Upper lobe of left lung (tissue), 6 donors: ENCODE measurements around the gene RPS29. TPM values are rescaled to one million over a fixed set of nuclear protein-coding genes. Genes with fewer than 3 reads are reported as not detected.

Source experiments
- ATAC-seq, 2 donors: fragments of 200-7000 bp; cut with Tn5 transposase; one replicate each; pipeline ENCODE4 v1.9.1; 2022; ENCODE audit warnings: mild to moderate bottlenecking in 2 of 2, moderate library complexity in 2 of 2; ENCODE audit not compliant: low FRiP score in 2 of 2
- DNase-seq, 2 donors: peaks; one replicate each; pipeline ENCODE4 v3.0.0-alpha.2; 2019 to 2020
- H3K27ac ChIP-seq, 4 donors: fragments of 200-600 bp; sonication (generic); one replicate each; pipeline ENCODE4 v1.5.1; 2016 to 2019
- H3K27me3 ChIP-seq, 4 donors: fragments of 200-600 bp; sonication (generic); one replicate each; pipeline ENCODE4 v1.5.1; 2017 to 2019
- H3K36me3 ChIP-seq, 4 donors: fragments of 200-600 bp; sonication (generic); one replicate each; pipeline ENCODE4 v1.5.1; 2016 to 2019
- H3K4me1 ChIP-seq, 4 donors: fragments of 200-600 bp; sonication (generic); one replicate each; pipeline ENCODE4 v1.5.1; 2018 to 2019
- H3K4me3 ChIP-seq, 4 donors: fragments of 200-600 bp; sonication (generic); one replicate each; pipeline ENCODE4 v1.5.1; 2017 to 2019; ENCODE audit warnings: mild to moderate bottlenecking in 2 of 4, moderate library complexity in 1 of 4
- H3K9me3 ChIP-seq, 4 donors: fragments of 200-600 bp; sonication (generic); one replicate each; pipeline ENCODE4 v1.5.1; 2018 to 2019
- CTCF ChIP-seq, 6 experiments: fragments of 450-650 bp in 4 of 6; fragments of 200-600 bp in 2 of 6; sonication (generic) in 2 of 6; IDR thresholded peaks; one replicate each; pipeline ENCODE4 v1.5.1; 2016 to 2019; ENCODE audit warnings: antibody characterized with exemption in 6 of 6
- EP300 ChIP-seq, 4 donors: sonication (generic); formaldehyde crosslinking; IDR thresholded peaks; one replicate each; pipeline ENCODE4 v1.5.1; 2017; ENCODE audit warnings: antibody characterized with exemption in 4 of 4, control low read depth in 2 of 4
- POLR2A ChIP-seq, 4 donors: fragments of 450-650 bp; IDR thresholded peaks; one replicate each; pipeline ENCODE4 v1.5.1; 2016 to 2017; ENCODE audit warnings: antibody characterized with exemption in 4 of 4, mild to moderate bottlenecking in 2 of 4
- POLR2AphosphoS5 ChIP-seq, 2 donors: sonication (generic); formaldehyde crosslinking; IDR thresholded peaks; one replicate each; pipeline ENCODE4 v1.5.1; 2017; ENCODE audit warnings: antibody characterized with exemption in 2 of 2
- WGBS, 2 donors: methylation state at CpG; one replicate each; pipeline ENCODE4 v1.1.5; 2017 to 2018; 5-methylcytosine and 5-hydroxymethylcytosine counted together
- total RNA-seq, 6 donors: library from RNA; depleted of rRNA in 4 of 6; stranded (reverse); fragments of >200 nt in 4 of 6; gene quantifications; one replicate each; pipeline versions ENCODE4 v1.1.0 to v1.2.1, GENCODE V29; 2016 to 2021
- donor health status: DM: no; HTN: no; CAD: no; lungs with moderate emphysema.
- donor health status: DM: no; HTN: yes; CAD: no; lungs with severe emphysema.

RPS29 gene
- total RNA-seq, 6 donors from 2014 or later = 308 to 5,471 (median 1,242) TPM

GRCh38 chr14:49546766-49547165 is 39.4 kb downstream of the RPS29 start:
- Histone ChIP-seq H3K9me3 (no peaks in the 10 kb centered on the region), H3K27me3 (no peaks in the 10 kb centered on the region), H3K4me1 (no peaks in the 10 kb centered on the region), H3K27ac (no peak overlapping the region), H3K36me3 (no peaks in the 10 kb centered on the region), H3K4me3 (no peak overlapping the region)
- ATAC-seq (no peak), DNase-seq (no peak)
- TF ChIP-seq EP300 (IDR thresholded peaks at IDR 0.05) = no peak
- TF ChIP-seq POLR2A (IDR thresholded peaks at IDR 0.05) = no peak
- TF ChIP-seq CTCF (IDR thresholded peaks at IDR 0.05) = no peak
- no peak for TF ChIP-seq POLR2AphosphoS5 (IDR thresholded peaks at IDR 0.05)
- 61 to 67% methylated on average over 1 of the region's 1 CpG for WGBS, 2 donors

DNA sequence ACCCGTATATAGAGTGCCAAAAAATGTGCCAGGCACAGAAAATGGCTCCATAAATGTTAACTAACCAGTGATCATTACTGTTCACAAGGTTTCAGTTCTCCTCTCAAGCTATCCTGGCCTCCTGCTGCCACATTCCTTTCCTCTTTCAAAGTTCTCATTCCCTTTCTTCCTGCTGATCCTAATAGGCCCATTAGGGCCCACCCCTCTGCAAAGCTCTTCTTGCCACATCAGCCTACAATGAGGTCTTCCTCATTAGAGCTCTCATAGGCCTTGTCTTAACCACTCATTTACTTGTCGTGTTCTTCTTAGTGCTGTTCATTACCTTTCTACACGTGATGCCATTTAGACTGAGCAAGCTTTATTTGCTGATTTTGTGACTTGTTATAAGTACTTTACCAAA is 40.5 kb downstream of the RPS29 start:
- no peak overlapping the region for H3K4me3 ChIP-seq
- WGBS, 2 donors = 78 to 80% methylated on average over 3 of the region's 3 CpGs
- H3K27me3 ChIP-seq = no peaks in the 10 kb centered on the region

DNA sequence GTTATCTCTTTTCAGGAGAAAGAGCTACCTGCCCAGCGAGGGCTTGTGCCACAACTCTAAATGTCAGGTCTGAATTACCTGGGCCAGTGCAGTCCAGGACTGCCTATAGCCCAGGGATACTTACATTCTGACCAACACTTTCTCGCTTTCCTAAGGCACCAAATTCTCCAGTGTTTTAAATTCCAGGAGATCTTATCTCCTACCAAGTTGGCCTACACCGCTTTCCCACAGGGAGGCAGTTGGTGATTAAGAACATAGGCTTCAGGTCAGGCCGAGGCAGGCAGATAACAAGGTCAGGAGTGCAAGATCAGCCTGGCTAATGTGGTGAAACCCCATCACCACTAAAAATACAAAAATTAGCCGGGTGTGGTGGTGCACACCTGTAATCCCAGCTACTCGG is 41.1 kb downstream of the RPS29 start:
- no peaks in the 10 kb centered on the region for H3K4me1 ChIP-seq
- no peak for ATAC-seq
- peaks cover 0 to 4% (median 0%) of the 10 kb centered on the region in 4 donors for H3K9me3 ChIP-seq
- no peak for TF ChIP-seq EP300 (IDR thresholded peaks at IDR 0.05)
- TF ChIP-seq CTCF (IDR thresholded peaks at IDR 0.05) = no peak
- TF ChIP-seq POLR2A (IDR thresholded peaks at IDR 0.05) = no peak
- TF ChIP-seq POLR2AphosphoS5 (IDR thresholded peaks at IDR 0.05) = no peak
- H3K27me3 ChIP-seq = no peaks in the 10 kb centered on the region
- WGBS, 2 donors = 91 to 95% methylated on average over 6 of the region's 6 CpGs
- no peak for DNase-seq
- H3K4me3 ChIP-seq = no peak overlapping the region
- H3K36me3 ChIP-seq = no peaks in the 10 kb centered on the region
- no peak overlapping the region for H3K27ac ChIP-seq

More for the DNA sequence above, 40.5 kb downstream of the RPS29 start:
- ATAC-seq (no peak), DNase-seq (no peak)
- no peak for TF ChIP-seq EP300 (IDR thresholded peaks at IDR 0.05)
- TF ChIP-seq POLR2A (IDR thresholded peaks at IDR 0.05) = no peak
- no peak for TF ChIP-seq POLR2AphosphoS5 (IDR thresholded peaks at IDR 0.05)
- TF ChIP-seq CTCF (IDR thresholded peaks at IDR 0.05) = no peak
- Histone ChIP-seq H3K9me3 (peaks cover 0 to 3% (median 0%) of the 10 kb centered on the region in 4 donors), H3K4me1 (no peaks in the 10 kb centered on the region), H3K27ac (no peak overlapping the region), H3K36me3 (no peaks in the 10 kb centered on the region)

- H3K9me3 ChIP-seq = peaks cover 0 to 4% (median 0%) of the 10 kb centered on the region in 4 donors
- H3K4me3 ChIP-seq = no peak overlapping the region
- DNase-seq (no peak), ATAC-seq (no peak)
- 83% methylated on average over 2 of the region's 2 CpGs; no CpG with 5 or more reads in 1 of the 2 donors for WGBS, 2 donors
- no peak overlapping the region for H3K27ac ChIP-seq
- H3K36me3 ChIP-seq = no peaks in the 10 kb centered on the region
- no peaks in the 10 kb centered on the region for H3K27me3 ChIP-seq
- no peaks in the 10 kb centered on the region for H3K4me1 ChIP-seq
- TF ChIP-seq POLR2AphosphoS5 (IDR thresholded peaks at IDR 0.05) = no peak
- no peak for TF ChIP-seq EP300 (IDR thresholded peaks at IDR 0.05)
- no peak for TF ChIP-seq POLR2A (IDR thresholded peaks at IDR 0.05)
- no peak for TF ChIP-seq CTCF (IDR thresholded peaks at IDR 0.05)
Measured at GRCh38 chr14:49541049-49541448, 45.1 kb downstream of the RPS29 start.

- H3K27me3 ChIP-seq = no peaks in the 10 kb centered on the region
- no peak overlapping the region for H3K4me3 ChIP-seq
- peaks cover 0 to 4% (median 0%) of the 10 kb centered on the region in 4 donors for H3K9me3 ChIP-seq
- H3K27ac ChIP-seq = no peak overlapping the region
- WGBS, 2 donors = 90 to 91% methylated on average over 4 of the region's 4 CpGs
- no peak for DNase-seq
- ATAC-seq = no peak
- no peaks in the 10 kb centered on the region for H3K4me1 ChIP-seq
- no peaks in the 10 kb centered on the region for H3K36me3 ChIP-seq
- TF ChIP-seq EP300 (IDR thresholded peaks at IDR 0.05) (no peak), CTCF (IDR thresholded peaks at IDR 0.05) (no peak), POLR2AphosphoS5 (IDR thresholded peaks at IDR 0.05) (no peak), POLR2A (IDR thresholded peaks at IDR 0.05) (no peak)
Measured at GRCh38 chr14:49538852-49539251, 47.3 kb downstream of the RPS29 start.
